Breast epithelium (tissue), 3 donors: Measurements from ENCODE around the gene RHOT2.

ENCODE experiments used
- CTCF ChIP-seq, 3 donors: fragments of 450-650 bp; IDR thresholded peaks; one replicate each; pipeline ENCODE4 v1.5.1; 2016 to 2017; ENCODE audit warnings: antibody characterized with exemption in 3 of 3, mild to moderate bottlenecking in 3 of 3, moderate library complexity in 3 of 3
- POLR2A ChIP-seq: fragments of 450-650 bp; IDR thresholded peaks from one replicate; pipeline ENCODE4 v1.6.1; 2016; ENCODE audit warnings: antibody characterized with exemption, mild to moderate bottlenecking, moderate library complexity
- POLR2AphosphoS5 ChIP-seq, 3 donors: sonication (generic); formaldehyde crosslinking; IDR thresholded peaks; one replicate each; pipeline ENCODE4 v1.6.1; 2017; ENCODE audit warnings: antibody characterized with exemption in 3 of 3

DNA sequence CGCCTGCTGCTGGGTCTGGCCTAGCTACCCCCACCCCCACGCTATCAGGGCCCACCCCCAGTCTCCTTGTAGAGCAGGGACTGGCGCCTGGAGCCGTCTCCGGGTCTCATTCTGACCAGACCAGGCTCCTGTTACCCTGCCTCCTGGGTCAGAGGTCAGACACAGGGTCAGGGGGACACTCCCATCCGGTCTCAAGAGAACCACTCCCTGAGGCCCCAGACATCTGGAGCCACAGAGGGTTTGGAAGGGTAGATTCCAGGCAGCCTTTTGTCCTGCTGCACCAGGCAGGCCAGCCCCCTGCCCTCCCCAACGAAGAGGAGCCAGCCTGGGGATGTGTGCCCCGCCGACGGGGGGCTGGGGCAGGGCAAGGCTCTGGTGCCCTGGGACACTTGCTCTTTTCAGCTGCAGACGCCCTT, 38.1 kb upstream of the RHOT2 start:
- no peak for TF ChIP-seq CTCF (IDR thresholded peaks at IDR 0.05)
- no peak for TF ChIP-seq POLR2AphosphoS5 (IDR thresholded peaks at IDR 0.05)
- no peak for TF ChIP-seq POLR2A
